NCI-H526 treated with DMSO at 0.1 percent for 48 hours (cell line): Measurements from ENCODE around the gene DIP2C.
"Not testable (repeated sequence)": the region's sequence is repeated elsewhere in the genome, so short reads cannot be mapped to it uniquely, and the experiment has no call there.

ENCODE experiments used
- DNase-seq: peaks from one replicate; lab custom pipeline; 2025; lab: John Stamatoyannopoulos, UW

Gene DIP2C

DNA sequence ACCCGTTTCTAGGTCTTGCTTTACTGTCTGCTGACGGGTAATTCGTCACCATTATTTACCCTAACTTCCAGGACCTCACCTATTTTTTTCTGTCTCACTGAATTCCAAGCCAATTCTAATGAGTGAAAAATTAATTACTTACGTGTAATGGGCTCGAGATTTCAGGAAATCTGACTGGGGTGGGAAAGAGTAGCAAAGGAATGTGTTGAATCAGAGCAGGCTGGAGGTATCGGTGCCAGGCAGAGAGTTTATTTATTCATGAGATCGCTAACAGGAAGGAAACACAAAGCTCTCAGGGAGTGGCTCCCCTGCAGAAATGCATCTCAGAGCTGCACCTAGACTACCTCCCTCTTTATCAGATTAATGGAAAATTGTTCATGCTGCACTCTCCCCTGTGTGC, 4.0 kb upstream of the DIP2C start:
- DNase-seq, result no peak

- DNase-seq, result no peak
These were observed 3.3 kb upstream of the DIP2C start for GRCh38 chr10:692682-693351.

DNA sequence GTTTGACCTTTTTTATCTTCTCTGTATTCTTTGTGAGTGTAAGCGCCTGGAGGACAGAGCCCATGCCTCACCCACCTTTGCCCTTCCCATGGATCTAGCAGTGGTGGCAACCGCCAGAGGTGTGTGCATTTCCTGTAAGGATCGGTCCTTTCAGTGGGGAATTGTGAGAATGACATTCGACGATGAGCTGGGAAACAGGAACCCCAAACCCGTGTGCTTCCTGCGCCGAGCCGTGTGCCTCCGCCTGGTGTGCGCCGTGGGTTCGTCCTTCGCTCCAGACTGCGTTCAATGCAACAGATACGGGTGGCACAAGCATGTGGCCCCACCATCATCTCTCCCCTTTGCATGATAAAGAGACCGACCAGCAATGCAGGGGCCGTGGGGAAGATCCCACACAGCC, 1.7 kb upstream of the DIP2C start:
- DNase-seq, result no peak

DNA sequence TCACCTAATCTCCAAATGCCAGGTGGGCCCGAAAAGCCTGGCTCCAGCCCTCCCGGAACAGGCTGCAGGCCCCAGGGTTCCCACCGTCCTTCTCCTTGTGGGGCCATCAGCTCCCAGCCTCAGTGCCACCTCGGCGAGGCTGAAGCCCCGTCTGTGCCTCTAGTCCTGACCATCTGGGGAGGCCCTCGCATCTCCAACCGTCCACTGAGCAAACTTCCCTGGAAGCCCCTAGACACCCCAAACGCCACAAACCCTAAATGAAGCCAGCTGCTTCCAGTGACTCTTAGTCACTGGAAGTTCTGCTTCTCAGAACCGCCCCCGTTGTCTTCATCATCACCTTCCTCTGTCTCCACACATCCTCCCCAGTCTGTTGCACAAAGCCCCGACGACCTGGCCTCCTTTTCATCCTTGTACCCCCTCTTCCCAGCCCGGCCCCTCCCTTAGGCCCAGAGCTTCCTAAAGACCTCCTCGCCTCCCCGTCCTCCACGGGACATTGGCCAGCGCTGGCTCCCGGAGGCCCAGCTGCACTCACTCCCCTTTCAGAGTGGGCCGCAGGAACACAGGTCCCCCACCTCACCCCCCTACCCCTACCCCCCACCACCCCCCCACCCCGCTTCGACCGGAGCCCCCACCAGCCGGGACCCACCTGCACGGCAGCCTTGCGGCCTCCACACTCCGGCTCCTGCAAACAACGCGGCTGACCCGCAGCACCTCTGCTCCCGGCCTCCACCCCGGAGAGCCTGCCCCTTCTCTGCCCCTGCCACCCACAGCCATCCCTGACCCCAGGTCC, 1.1 kb upstream of the DIP2C start:
- DNase-seq, result no peak

GRCh38 chr10:689121-689451, 382 bp downstream of the DIP2C start:
- DNase-seq, result no peak

DNA sequence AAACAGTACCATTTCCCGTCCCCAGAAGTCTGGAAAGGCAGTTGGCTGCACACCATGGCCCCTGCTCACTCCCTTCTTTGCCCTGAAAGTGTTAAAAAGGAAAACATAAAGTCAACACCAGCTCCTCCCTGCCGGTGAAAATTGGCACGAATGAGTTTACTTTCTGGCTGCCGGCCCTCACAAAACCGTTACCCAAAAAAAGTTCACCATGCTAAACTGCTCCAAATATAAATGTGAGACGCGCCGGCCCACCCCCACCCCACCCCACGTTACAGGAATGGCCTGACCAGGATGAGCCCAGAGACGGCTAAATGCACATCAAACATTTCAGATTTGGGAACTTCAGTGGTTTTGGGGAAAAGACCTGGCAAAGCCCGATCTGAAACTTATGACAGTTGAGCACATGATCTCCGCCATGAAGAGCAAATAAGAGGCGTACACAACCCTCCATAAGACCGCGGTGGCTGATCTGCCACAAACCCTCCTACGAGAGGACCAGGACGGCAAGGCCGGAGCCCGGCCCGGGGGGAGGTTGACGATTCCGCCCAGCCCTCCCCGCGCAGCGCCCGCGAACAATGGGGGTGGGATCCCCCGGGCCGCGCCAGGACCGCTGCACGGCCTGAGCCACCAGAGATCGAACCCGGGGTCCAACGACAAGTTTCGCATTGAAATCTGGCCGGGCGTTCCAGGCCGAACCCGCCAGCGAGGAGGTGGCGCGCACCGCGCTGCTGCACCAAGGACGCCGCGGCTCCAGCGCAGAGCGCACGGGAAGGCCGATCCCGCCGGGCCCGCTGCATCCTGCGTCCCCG, 952 bp downstream of the DIP2C start:
- no peak for DNase-seq

DNA sequence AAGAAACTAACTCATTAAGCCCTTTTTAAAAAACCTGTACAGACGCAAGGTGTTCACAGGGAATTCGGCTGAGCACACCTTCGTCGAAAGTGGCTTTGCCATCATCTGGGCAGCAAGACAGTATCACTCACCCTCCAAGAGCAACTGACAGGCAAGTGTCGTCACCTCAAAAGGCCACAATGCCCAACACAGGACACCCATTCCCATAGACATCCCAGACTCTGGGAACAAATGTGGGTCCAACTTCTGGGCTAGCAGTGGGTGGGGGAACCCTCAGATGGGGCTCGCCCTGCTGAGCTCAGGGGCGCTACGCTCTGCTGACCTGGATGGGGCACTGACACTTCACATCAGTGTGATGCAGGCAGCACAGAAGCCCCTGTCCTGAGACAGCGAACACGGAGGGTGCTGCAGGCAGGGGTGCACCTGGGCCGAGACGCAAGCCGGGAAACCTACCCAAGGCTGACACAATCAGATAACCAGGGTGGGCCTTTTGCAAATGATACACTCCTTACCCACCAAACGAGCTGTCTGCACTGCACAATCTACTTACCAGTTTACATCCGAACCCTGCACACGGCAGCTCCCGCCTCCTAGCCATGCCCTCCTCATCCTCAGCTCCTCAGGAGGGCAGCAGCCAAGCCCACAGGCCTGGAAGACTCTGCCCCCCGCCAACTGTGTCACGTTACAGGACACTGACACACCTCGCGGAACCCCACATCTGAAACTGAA, 1.7 kb downstream of the DIP2C start:
- DNase-seq, result no peak

DNA sequence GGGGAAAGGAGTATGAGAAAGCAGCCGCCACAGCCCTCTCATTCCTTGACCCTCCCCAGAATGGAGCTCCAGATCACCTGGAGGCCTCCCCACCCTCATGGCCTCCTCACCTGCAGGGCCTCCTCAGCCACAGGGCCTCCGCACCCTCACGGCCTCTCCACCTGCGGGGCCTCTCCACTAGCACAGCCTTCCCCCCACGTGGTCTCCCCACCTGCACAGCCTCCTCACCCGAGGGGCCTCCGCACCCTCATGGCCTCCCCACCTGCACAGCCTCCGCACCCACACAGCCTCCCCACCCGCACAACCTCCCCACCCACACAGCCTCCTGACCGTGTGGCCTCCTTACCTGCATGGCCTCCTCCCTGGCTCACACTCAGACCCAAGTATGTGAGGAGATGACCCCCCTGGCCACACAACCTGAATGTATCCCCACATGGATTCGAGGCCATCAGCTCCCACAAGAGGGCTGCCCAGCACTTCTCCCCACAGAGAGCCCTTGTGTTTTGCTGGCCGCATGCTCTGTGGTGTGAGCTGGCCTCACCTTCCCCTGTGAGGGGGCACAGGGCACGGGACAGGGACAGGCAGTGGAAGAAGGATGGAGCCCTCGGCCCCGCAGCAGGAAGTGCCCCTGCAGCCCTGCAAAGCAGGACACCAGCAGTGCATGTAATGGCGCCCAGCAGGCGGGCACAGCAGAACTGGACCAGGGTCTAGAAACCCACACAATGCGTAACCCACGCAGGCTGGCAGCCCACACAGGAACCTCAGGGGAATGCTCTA, 3.1 kb downstream of the DIP2C start:
- no peak for DNase-seq

DNA sequence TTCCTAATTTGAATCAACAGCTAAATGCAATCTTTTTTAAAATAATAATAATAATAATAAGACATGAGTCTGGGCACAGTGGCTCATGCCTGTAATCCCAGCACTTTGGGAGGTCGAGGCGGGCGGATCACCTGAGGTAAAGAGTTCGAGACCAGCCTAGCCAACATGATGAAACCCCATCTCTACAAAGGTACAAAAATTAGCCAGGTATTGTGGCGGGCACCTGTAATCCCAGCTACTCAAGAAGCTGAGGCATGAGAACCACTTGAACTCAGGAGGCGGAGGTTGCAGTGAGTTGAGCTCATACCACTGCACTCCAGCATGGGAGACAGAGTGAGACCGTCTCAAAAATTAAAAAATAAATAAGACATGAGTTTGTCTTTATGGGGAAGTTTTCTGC, 3.9 kb downstream of the DIP2C start:
- no peak for DNase-seq

DNA sequence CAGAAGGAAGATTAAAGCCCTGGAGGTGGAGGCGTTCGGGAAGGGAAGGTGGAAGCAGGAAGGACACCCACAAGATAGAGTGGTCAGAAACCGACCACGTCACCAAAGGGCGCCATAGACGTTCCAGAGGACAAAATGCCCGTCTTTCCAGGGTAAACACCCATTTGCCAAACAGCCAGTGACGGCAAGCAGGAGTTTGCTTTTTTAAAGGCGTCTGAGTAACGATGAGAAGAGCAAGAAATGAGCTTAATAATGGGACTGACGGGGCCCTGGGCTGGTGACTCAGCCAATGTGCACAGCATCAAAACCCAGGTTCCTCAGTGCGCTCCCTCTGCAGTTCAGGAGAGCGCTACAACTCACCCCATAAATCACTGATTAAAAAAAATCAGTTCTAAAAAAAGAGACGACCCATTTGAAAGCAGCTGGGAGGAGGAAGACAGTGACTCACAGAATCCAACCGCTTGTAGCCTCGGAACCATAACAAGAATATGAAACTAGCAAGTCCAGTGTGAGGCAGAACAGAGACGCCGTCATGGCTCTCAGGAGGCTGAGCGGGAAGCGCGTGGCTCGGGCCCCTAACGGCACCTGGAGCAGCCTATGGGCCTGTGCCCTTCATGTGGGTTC, 5.9 kb downstream of the DIP2C start:
- no peak for DNase-seq

DNA sequence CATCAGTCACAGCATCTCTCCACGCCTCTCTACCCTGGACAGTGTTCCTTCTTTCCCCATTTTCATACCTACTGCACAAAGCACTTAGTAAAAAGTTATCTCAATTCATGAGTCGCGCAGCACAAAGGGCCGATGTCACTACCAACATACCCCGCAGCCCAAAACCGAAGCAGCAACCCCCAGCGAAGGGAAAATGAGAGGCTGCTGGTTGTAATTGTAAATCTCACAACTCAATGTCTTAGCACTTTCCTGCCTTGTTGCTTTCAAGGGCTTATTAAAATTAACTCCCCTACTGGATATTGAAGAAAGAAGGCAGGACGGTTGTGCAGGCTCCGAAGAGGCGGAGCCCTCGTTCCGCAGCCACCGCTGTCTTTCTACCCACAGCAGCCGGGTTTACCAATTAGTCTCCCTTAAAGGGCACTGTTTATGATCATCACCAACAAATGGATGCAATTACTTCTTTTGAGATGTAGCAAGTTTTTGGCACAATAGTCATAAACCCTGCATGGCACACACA, 6.5 kb downstream of the DIP2C start:
- DNase-seq, result no peak

DNA sequence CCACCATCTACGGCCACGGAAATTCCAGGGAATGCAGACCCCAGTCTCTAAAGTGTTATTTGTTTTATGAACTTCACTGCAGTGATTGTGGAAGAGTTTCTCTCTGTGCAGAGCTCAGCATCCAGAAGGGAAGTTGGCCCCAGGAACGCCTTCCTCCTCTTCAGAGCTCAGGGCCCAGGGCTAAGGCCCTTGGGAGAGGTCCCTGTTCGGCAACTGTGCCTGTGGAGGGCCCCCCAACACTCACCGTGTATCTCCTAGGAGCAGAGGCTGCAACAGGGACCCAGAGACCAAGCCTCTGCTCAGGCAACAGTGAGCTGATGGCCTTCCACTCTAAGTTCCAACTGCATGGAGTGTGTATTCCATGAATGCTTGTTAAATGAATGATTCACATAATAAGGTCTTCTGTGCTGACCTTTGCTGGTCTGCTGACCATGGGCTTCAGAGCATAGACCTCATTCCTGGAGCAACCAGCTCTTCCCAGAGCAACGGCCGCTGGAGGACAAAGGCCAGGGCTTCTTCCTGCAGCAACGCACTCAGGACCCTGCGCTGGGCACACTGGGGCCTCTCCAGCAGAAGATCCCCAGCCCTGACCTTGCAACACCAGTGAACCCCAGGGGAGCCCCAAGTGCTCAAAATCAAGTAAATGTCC, 7.7 kb downstream of the DIP2C start:
- no peak for DNase-seq

GRCh38 chr10:680745-681144, 8.7 kb downstream of the DIP2C start:
- no peak for DNase-seq

DNA sequence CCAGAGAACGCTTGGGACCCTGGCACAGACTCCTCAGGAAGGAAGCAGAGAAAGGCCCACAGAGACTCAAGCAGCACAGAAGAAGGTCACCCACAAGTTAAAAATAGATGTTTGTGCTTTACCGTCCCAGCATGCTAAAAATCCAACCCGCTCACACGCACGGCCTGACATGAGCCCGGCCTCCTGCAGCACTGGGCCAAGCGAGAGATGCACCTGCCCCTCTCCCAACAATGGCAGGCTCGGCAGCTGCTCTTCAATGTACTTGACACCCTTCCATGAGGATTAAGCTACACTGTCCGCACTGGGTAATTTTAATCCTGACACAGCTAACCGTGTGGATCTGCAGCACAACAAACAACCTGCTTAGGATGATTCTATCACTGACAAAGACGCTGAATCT, 9.3 kb downstream of the DIP2C start:
- DNase-seq, result no peak

GRCh38 chr10:679556-679955, 9.9 kb downstream of the DIP2C start:
- no peak for DNase-seq

GRCh38 chr10:678662-679005, 10.8 kb downstream of the DIP2C start:
- DNase-seq, result not testable (repeated sequence)

DNA sequence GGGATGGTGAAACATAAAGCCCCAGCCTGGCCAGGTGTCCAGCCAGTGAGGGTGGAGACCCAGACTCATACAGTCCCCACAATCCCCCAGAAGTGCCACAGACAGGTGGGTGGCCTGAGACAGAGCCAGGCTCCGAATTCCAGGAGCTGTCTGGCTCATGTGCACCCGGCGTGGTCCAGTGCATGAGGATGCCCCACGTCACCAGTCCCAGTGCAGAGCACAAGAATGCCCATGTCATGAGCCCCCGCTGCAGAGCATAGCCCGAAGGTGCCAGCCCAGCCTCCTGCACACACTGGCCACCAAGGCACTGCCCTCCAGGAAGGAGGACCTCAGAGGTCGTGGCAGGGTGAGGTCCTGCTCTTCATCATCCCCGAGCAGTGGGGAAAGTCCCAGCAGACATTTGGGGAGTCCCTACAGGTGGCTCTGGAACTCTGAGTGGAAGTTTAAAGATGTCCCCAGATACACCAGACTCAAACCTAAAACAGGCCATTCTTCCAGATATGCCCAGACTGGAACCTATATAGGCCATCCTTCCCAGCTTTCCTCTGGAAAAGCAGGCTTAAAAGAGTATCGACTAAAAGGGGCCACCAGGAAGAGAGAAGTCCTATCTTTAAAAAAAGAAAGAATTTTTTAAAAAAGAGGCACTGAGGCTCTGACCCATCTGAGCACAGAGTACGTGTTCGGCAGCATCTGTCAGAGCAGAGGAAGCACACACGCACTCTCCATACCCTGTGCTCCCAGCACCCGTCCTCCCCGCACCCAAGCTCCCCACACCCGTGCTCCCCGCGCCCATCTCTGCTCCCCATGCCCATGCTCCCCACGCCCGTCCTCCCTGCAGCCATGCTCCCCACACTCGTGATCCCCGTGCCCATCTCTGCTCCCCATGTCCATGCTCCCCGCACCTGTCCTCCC, 11.5 kb downstream of the DIP2C start:
- DNase-seq, result no peak

DNA sequence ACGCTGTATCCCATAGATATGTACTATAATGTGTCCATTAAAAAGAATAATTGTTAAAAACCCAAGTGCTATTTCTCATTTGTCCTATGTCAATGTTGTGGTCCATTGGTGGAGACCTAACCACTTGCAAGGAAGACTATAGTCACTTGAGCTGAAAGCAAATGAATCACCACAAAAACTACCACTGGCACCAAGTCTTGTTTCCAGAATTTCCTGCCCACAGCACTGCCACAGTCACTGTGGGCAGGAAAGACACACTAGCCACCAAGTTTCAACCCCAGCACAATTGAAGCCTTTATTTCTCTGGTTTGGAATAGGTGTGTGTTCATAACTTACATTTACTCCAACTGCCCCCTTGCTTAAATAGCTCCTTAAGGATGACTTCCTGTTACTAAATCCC, 12.4 kb downstream of the DIP2C start:
- no peak for DNase-seq

- DNase-seq, result no peak
These were observed 13.3 kb downstream of the DIP2C start for GRCh38 chr10:676178-676577.
